HG03280 (cell line): ENCODE data around the gene ST6GALNAC5.

ENCODE experiments used
- ATAC-seq: cut with Tn5 transposase; IDR thresholded peaks from one replicate; pipeline ENCODE4 v1.9.1; 2021; ENCODE audit warnings: mild to moderate bottlenecking, moderate library complexity; ENCODE audit not compliant: unreplicated experiment

The ST6GALNAC5 gene

DNA sequence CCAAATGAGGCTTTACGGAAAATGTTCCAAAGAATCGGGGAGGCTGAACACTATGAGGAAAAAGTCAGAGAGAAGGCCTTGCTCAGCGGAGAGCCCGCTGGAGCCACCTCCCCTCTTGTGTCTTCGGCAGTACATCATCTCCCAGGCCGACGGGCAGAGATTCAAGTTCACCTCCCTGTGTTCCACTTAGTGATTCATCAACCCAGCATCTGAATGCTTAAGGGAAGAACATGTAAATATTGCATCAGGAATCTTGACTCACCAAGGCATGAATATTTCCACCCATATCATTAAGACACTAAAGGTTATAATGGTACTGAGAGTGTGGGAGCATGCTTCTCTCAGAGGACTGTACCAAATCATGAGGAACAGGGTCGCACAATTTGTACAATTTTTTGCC lies 172.5 kb downstream of the ST6GALNAC5 start:
- ATAC-seq, result no peak

DNA sequence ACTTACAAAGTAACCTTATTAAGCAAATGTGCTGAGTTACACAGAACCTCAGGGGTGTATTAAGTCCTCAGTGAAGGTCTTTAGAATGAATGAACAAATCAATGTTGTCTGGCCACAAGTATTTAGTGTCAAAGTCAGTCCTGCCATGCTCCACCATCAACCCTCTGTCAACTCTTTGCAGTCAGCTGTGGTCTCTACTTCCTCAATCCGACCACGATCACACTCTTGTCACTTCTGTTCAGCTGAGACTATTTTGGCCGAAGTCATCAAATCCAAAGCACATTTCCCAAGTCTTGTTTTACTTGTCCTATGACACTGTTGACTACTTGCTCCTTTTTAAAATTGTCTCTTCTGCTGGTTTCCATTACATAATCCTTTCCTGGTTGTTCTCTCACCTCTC lies 173.5 kb downstream of the ST6GALNAC5 start:
- ATAC-seq, result no peak

DNA sequence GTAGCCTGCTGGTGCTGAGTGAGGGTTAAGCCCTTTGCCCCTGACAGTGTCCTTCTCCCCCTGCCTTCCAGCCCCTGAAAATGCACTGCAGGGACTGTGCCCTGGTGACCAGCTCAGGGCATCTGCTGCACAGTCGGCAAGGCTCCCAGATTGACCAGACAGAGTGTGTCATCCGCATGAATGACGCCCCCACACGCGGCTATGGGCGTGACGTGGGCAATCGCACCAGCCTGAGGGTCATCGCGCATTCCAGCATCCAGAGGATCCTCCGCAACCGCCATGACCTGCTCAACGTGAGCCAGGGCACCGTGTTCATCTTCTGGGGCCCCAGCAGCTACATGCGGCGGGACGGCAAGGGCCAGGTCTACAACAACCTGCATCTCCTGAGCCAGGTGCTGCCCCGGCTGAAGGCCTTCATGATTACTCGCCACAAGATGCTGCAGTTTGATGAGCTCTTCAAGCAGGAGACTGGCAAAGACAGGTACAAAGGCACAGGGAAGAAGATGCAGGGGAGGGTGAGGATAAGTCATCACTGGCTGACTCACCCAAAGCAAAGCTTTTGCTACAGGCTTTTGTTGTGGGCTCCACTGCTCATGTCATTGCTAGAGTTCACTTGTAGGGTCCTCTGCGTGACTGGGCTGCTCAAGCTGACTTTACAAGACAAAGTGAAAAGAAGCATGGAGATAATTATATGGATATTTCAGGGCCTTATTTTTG lies 177.0 kb downstream of the ST6GALNAC5 start:
- ATAC-seq, result no peak

DNA sequence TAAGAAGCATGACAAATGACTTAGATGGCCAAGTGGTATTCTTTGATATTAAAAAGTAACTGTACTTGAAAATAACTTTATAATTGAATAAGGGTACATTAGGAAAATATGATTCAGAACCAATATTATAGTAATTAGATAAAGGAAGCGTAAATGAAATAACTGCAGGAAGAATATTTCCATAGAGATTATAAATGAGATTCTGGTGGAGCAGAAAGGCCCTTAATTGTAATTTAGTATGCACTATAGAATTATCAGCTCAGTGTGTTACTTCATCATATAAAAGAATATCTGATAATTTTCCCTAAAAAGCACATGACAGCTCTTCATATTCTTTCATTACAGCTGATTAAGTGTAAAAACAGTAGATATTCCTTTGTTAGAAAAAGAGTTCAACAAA lies 180.3 kb downstream of the ST6GALNAC5 start:
- no peak for ATAC-seq

DNA sequence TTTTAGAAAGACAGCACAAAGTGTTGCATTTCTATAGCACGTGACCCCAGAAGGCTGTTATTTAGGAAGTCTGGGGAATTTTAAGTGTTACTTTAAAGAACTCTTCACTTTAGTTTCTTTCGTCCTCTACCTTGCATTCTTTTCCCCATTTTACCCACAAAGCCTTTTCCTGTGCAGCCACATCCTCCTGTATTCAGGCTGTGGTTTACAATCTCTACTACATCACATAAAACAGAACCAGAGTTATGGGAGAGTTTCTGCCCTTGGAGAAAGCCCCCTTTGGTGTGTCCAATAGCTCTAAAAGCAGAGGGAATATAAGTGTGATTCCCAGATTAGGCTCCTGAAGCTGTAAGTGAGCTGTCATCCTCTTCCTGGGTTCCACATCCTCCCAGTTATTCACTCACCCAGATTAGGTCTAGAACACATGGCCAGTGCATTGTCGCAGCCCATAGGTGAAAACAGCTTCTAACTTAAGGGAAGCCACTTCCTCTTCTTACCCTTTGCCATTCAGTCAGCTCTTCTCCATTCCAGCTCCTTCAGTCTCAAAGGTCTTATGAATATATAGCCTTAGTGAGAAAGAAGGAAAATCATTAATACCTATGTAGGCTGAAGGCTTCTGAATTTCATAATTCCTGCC lies 180.8 kb downstream of the ST6GALNAC5 start:
- no peak for ATAC-seq

DNA sequence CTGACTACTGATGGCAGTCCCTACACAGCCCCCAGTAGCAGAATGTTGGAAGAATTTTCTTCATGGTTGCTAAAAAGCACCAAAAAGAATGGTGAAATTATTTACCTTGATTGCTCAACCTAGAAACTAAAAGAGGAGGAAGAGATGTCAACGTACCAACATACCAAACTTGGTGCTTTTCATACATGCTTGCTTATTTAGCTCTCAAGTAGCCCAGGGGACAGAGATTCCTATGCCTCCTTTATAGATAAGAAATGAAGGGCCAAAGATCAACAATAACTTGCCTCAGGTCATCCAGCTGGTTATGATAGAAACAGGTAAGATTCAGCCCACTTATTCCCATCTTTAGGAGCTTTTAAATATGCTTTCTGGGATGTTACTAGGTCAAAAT lies 181.3 kb downstream of the ST6GALNAC5 start:
- no peak for ATAC-seq

DNA sequence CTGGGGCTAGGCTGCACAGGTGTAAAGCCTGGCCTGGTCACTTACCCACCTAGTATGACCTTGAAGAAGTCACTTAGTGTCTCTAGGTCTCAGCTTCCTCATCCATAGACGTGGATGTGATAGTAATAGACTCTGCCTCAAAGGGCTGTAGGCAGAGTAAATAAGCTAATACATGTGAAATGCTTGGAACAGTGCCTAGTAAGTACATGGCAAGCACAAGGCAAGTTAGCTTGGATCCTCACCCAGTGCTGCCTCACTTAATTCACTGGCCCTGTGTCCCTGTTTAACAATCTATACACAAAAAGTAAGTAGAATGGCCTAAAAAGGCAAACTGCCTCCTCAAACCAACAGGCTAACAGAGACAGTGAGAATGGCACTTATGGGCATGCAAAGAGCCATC lies 184.1 kb downstream of the ST6GALNAC5 start:
- ATAC-seq, result no peak

DNA sequence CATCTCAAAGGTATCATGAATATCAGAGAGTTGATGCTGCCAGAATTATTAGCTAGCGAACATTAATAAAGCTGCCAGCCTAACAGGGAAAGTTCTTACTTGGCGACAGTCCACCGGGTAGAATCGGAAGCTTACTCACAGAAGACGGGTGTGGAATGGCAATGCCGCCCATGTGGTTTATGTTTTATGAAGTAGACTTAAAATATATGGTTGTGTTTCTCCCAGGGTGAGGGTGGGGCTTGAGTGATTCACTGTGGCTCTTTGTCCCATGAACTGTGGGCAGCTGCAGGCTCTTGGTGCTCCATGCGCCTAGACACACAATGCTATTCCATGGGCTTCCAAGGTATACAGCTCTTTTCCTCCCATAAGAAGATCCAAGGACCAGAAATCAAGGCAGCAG lies 189.2 kb downstream of the ST6GALNAC5 start:
- ATAC-seq, result no peak

DNA sequence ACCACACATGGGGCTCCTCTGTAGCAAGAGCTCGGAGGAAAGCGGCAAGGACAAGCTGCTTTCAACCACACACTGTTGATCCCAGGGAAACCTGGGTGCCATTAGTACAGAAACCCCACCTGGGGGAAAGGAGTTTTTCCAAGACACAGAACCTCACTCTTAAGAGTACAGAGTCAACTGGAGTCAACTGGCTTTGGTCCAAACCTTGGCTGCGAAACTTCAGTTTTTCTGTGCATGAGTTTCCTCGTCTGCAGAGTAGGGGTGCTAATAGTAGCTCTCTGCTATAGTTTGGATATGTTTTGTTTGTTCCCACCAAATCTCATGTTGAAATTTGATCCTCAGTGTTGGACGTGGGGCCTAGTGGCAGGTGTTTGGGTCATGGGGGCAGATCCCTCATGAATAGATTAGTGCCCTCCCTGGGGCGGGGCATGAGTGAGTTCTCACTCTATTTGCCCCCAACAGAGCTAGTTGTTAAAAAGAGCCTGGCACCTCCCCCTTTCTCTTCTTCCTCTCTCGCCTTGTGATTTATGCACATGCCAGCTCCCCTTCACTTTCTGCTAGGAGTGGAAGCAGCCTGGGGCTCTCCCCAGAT lies 190.8 kb downstream of the ST6GALNAC5 start:
- no peak for ATAC-seq

DNA sequence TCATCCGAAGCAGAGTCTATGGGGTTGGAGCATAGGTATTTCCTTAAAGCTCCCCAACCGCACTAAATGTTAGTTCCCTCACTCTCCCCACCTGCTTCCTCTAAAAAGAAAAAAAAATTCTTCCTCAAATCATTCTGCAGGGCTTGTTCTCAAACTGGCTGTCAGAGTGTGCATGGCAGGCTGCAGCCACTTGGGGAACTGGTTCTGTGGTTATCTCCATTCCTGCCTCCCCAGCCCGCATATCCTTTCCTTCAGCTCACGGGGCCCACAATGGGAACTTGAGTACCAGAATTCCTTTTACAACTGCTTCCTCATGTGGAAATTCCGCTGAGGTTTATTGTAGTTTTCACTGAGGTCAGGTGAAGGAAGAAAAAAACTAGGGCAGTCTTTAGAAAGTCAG lies 192.7 kb downstream of the ST6GALNAC5 start:
- no peak for ATAC-seq

DNA sequence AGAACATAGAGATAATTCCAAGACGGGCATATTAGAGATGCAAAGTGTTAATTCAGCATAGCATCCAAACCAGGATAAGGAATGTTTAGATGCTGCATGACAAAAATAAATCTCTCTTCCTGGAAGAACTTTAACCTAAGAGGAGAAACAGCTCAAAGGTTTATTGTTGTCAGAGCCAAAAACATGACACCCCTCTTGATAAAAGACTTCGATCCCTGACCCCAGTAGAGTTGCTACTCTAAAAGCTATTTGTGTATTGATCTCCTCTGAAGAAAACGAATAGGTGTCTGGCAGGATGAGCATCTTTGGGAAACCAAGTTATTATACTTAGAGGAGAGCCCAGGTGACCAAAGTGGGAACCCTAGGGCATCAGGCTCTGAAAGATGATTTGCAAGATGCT lies 193.9 kb downstream of the ST6GALNAC5 start:
- ATAC-seq, result no peak

DNA sequence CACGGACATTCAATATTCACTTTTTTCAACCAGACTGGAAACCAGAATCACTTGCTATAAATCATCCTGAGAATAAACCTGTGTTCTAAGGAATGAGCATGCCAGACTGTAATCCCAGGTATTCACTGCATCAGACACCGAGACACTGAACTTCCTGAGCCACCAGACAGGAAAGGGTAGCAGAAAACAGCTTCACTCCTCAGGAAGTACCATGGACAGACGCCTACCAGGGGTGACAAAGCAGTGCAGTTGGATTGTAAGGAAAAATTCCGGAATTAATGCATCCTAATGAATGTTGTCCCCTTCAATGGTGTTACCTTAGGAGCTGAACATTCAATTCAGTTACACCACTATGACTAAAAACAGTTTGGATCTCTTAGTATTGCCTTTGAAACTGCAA lies 195.8 kb downstream of the ST6GALNAC5 start:
- ATAC-seq, result no peak

DNA sequence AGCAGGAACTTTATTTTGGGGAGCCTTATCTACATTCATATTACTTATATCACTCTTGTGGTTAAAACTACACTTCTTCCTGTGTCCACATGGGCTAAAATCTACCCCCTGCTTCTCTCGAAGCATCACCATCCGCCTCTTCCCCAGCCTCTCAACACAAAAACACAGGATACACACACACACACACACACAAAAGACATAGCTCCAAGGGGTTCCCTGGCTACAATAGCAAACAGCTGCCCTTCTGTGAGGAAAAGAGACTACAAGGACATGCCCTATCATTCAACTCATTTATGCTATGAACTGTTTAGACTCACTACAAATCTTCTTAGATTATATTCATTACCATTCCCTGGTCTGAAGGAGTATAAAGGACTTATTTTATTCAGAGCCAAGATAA lies 197.0 kb downstream of the ST6GALNAC5 start:
- ATAC-seq, result no peak

DNA sequence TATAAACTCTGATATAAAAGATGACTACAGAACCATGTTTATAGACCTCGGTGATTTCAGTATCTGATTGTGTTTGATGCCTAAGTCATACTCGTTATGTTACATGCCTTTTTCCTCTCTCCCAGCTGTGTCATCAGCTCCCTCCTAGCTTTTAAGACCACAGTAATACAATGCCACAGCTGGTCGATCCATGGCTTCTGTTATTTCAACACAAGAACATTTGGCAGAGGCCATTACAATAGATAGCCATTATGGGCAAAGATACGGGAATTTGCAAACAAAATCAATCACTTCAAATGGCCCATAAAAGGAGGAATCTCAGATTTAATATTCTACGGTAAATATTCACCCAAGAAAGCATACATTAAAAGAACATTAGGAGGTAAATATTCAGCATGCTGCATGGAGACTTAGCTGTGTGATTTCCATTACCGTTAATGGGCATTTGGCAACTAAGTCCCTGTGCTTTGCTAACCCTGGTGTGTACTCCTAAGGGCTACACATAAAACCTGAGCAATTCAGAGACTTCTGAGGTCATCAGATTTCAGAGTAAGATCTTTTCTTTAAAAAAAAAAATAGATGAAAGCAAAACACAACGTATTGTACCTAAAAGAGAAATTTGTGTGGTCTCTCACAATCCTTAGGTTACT lies 198.5 kb downstream of the ST6GALNAC5 start:
- ATAC-seq, result no peak

DNA sequence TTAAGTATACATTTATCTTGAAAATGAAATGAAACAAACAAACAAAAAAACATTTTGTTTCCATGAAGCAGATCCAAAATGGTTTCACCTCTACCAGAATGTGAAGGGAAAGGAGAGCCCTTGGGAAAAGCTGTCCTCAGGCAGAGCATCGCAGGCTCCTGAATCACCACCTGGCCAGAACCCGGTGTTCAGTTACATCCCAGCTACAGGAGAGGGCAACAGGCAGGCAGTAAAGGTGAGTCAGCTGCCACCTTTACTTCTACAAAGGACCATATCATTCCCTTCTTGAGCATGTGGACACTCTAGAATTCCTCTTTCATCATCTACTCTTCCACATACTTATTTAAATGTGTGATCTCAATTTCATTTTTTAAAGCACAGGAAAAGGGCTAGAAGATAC lies 200.7 kb downstream of the ST6GALNAC5 start:
- ATAC-seq, result no peak

DNA sequence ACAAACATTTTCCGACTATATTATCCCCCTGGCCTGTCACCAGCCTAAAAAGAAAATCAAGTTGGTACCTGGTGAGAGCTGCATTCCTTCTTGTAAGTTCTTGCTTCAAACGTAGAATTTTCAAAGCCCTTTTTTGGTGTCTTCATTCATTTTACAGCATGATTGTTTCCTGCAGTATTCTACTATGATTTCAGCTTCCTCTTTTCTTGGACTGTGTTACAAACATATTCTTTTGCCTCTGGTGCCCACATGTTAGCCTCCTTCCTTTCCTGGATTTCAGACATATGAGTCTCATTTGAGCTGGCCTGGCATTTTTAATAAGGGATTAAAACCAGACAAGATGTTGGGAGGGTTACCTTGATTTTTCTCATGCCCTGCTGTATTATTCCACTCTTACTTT lies 209.5 kb downstream of the ST6GALNAC5 start:
- no peak for ATAC-seq

DNA sequence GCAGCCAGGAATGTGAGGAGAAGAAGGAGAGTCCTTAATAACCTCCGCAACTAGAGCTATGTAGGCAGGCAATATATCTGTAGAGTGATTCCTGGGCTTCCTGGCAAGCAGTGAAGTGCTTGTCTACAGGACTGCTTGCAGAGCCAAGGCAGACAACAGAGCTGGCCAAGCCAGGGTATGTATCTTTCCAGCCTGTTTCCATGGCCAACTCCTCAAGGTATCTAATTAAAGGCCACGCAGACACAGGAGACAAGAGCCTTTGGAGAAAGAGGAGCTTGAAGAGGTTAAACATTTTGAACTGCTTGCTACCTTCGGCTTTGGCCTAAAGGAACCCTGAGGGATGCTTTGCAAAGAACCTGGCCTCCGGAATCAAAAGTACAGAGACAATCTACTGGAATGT lies 214.6 kb downstream of the ST6GALNAC5 start:
- no peak for ATAC-seq

DNA sequence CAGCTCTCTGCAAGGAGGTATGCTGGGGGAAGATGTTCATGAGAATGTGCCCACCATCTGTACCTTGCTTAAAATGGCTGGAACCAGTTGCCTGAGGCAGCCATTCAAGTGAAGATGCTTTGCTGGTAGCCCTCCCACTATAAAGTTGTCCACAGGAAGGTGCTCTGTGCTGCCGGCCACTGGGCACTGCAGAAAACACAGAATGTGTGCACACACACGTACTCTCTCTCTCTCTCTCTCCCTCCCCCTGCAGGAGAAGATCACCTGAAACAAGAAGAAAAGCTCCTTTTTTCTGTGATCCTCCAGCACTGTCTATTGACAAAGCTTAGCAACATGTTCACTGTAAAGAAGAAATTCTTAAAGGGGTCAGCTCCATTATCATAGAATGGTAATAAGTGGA lies 217.2 kb downstream of the ST6GALNAC5 start:
- ATAC-seq, result no peak

DNA sequence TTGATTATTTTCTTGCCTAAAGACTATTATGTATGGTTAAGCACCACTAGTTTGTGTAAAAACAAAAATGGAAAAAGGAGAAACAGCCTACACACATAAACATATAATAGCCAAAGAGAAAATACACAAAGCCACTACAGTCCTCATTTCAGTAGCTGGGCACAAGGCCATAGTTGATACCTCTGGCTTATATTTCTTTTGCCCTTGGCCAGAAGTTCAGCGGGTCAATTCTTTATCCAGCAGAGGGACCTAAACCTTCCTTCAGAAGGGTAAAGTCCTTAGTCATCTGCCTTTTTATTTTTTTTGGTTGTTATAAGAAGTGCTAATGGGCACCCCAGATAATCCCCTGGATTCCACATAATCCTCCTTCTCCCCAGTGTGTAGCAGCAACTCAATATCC lies 217.8 kb downstream of the ST6GALNAC5 start:
- no peak for ATAC-seq

DNA sequence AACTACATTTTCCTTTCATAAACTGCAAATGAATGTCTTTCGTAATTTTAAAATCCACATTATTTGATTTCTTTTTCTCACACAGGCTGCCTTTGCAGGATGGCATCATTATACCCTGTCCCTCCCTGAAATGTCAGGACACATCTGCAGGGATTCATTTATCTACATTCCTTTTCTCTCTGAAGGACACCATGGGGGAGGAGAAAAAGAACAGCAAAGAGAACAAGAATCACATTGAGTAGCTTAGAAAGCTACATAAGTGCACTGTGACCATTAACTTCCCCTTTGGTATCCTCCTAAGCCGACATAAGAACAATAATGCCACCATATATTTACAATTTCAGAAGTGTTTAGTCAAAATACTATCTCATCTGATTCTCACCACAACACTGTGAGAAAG lies 222.5 kb downstream of the ST6GALNAC5 start:
- ATAC-seq, result no peak

DNA sequence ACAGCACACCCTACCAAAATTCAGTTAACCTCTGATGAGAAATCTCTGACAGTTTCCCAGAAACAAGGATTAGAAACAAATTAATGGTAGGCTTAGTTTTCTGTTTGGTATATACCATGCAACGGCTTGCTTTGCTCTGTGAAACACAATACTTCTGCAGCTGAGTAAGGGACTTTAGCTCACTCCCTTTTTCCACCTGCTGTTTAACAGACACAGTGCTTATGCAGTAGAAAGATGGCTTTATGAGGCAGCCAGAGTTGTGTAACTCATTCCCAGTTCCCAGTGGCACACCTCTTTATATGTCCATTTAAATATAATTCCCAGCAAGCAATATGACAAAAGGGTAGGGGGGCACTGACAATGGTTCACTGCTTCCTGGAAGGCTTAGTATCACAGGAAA lies 228.0 kb downstream of the ST6GALNAC5 start:
- ATAC-seq, result no peak
